ENCODE results near the gene PPARG. TPM values are rescaled to one million over a fixed set of nuclear protein-coding genes. Genes with fewer than 3 reads are reported as not detected.
"Not testable (repeated sequence)": the region's sequence is repeated elsewhere in the genome, so short reads cannot be mapped to it uniquely, and the experiment has no call there.

PPARG gene
- total RNA-seq, 1 donor from 2014 or later, result 40.1 TPM

GRCh38 chr3:12285779-12286178, 3.1 kb upstream of the PPARG start:
- H3K27me3 Mint-ChIP-seq (ENCODE audit: low read depth), result peaks cover 38% of the 10 kb centered on the region
- not testable (repeated sequence) for H3K36me3 Mint-ChIP-seq (ENCODE audit: low read depth); DNase-seq (ENCODE audit: low spot score); H3K4me3 Mint-ChIP-seq (ENCODE audit: low read depth); H3K9me3 Mint-ChIP-seq; H3K27ac Mint-ChIP-seq
- peaks cover 13% of the 10 kb centered on the region for H3K4me1 Mint-ChIP-seq (ENCODE audit: low read depth)
- intact Hi-C loops (cut with micrococcal nuclease), result loop anchor here (5.0 kb wide), 2 partner anchors 137 to 197 kb away; partner anchors contain the start of gene TSEN2

- H3K4me3 Mint-ChIP-seq (ENCODE audit: low read depth), result peak overlapping the region; percentile 71
- H3K27me3 Mint-ChIP-seq (ENCODE audit: low read depth), result peaks cover 37% of the 10 kb centered on the region
- no peaks in the 10 kb centered on the region for H3K9me3 Mint-ChIP-seq
- peak overlapping the region; percentile 16 for H3K27ac Mint-ChIP-seq
- intact Hi-C loops (cut with micrococcal nuclease), result loop anchor here (5.0 kb wide), 2 partner anchors 136 to 196 kb away; partner anchors contain the start of gene TSEN2
- DNase-seq (ENCODE audit: low spot score), result no peak
- peaks cover 13% of the 10 kb centered on the region for H3K4me1 Mint-ChIP-seq (ENCODE audit: low read depth)
- no peaks in the 10 kb centered on the region for H3K36me3 Mint-ChIP-seq (ENCODE audit: low read depth)
Measured at GRCh38 chr3:12286504-12286903, 2.4 kb upstream of the PPARG start.

GRCh38 chr3:12286927-12287726, 1.7 kb upstream of the PPARG start:
- peak overlapping the region; percentile 71 for H3K4me3 Mint-ChIP-seq (ENCODE audit: low read depth)
- DNase-seq (ENCODE audit: low spot score), result no peak
- peak overlapping the region; percentile 60 for H3K27ac Mint-ChIP-seq
- peaks cover 13% of the 10 kb centered on the region for H3K4me1 Mint-ChIP-seq (ENCODE audit: low read depth)
- intact Hi-C loops (cut with micrococcal nuclease), result loop anchor here (5.0 kb wide), 2 partner anchors 135 to 195 kb away; partner anchors contain the start of gene TSEN2
- H3K9me3 Mint-ChIP-seq, result no peaks in the 10 kb centered on the region
- no peaks in the 10 kb centered on the region for H3K36me3 Mint-ChIP-seq (ENCODE audit: low read depth)
- peaks cover 34% of the 10 kb centered on the region for H3K27me3 Mint-ChIP-seq (ENCODE audit: low read depth)

- intact Hi-C loops (cut with micrococcal nuclease), result loop anchor here (1.0 to 5.0 kb wide), 6 partner anchors 93 to 195 kb away; partner anchors contain the start of gene TSEN2
- H3K4me3 Mint-ChIP-seq (ENCODE audit: low read depth), result peak overlapping the region; percentile 76
- no peak for DNase-seq (ENCODE audit: low spot score)
- peaks cover 18% of the 10 kb centered on the region for H3K4me1 Mint-ChIP-seq (ENCODE audit: low read depth)
- peak overlapping the region; percentile 42 for H3K27ac Mint-ChIP-seq
- peaks cover 33% of the 10 kb centered on the region for H3K27me3 Mint-ChIP-seq (ENCODE audit: low read depth)
- no peaks in the 10 kb centered on the region for H3K36me3 Mint-ChIP-seq (ENCODE audit: low read depth)
- no peaks in the 10 kb centered on the region for H3K9me3 Mint-ChIP-seq
Measured at GRCh38 chr3:12287727-12288181, 1.1 kb upstream of the PPARG start.

GRCh38 chr3:12289524-12289923, 654 bp downstream of the PPARG start:
- DNase-seq (ENCODE audit: low spot score), result no peak
- Mint-ChIP-seq H3K27me3 (ENCODE audit: low read depth) (peaks cover 24% of the 10 kb centered on the region), H3K9me3 (no peaks in the 10 kb centered on the region), H3K4me3 (ENCODE audit: low read depth) (peak overlapping the region; percentile 77), H3K4me1 (ENCODE audit: low read depth) (peaks cover 33% of the 10 kb centered on the region), H3K36me3 (ENCODE audit: low read depth) (no peaks in the 10 kb centered on the region), H3K27ac (no peak overlapping the region)
- intact Hi-C loops (cut with micrococcal nuclease), result loop anchor here (2.0 to 5.0 kb wide), 5 partner anchors 95 to 193 kb away; partner anchors contain the start of gene TSEN2

- intact Hi-C loops (cut with micrococcal nuclease), result loop anchor here (2.0 kb wide), 1 partner anchor 16 kb away; no protein-coding TSS in a partner anchor
- H3K9me3 Mint-ChIP-seq, result no peaks in the 10 kb centered on the region
- peaks cover 32% of the 10 kb centered on the region for H3K4me1 Mint-ChIP-seq (ENCODE audit: low read depth)
- peak overlapping the region; percentile 30 for H3K27ac Mint-ChIP-seq
- H3K36me3 Mint-ChIP-seq (ENCODE audit: low read depth), result no peaks in the 10 kb centered on the region
- DNase-seq (ENCODE audit: low spot score), result no peak
- peak overlapping the region; percentile 18 for H3K4me3 Mint-ChIP-seq (ENCODE audit: low read depth)
- peaks cover 7% of the 10 kb centered on the region for H3K27me3 Mint-ChIP-seq (ENCODE audit: low read depth)
Measured at GRCh38 chr3:12292770-12293169, 3.9 kb downstream of the PPARG start.

GRCh38 chr3:12294885-12295580, 6.2 kb downstream of the PPARG start:
- intact Hi-C loops (cut with micrococcal nuclease), result no loop called here
- peaks cover 24% of the 10 kb centered on the region for H3K4me1 Mint-ChIP-seq (ENCODE audit: low read depth)
- no peak overlapping the region for H3K27ac Mint-ChIP-seq
- H3K36me3 Mint-ChIP-seq (ENCODE audit: low read depth), result no peaks in the 10 kb centered on the region
- H3K4me3 Mint-ChIP-seq (ENCODE audit: low read depth), result no peak overlapping the region
- H3K9me3 Mint-ChIP-seq, result no peaks in the 10 kb centered on the region
- no peak for DNase-seq (ENCODE audit: low spot score)
- H3K27me3 Mint-ChIP-seq (ENCODE audit: low read depth), result no peaks in the 10 kb centered on the region

- H3K36me3 Mint-ChIP-seq (ENCODE audit: low read depth), result peaks cover under 1% of the 10 kb centered on the region
- intact Hi-C loops (cut with micrococcal nuclease), result no loop called here
- no peaks in the 10 kb centered on the region for H3K9me3 Mint-ChIP-seq
- H3K4me1 Mint-ChIP-seq (ENCODE audit: low read depth), result peaks cover 24% of the 10 kb centered on the region
- H3K27me3 Mint-ChIP-seq (ENCODE audit: low read depth), result peaks cover 4% of the 10 kb centered on the region
- DNase-seq (ENCODE audit: low spot score), result no peak
- H3K4me3 Mint-ChIP-seq (ENCODE audit: low read depth), result no peak overlapping the region
- H3K27ac Mint-ChIP-seq, result no peak overlapping the region
Measured at GRCh38 chr3:12296511-12296910, 7.6 kb downstream of the PPARG start.

- no peak overlapping the region for H3K4me3 Mint-ChIP-seq (ENCODE audit: low read depth)
- H3K27me3 Mint-ChIP-seq (ENCODE audit: low read depth), result peaks cover 4% of the 10 kb centered on the region
- H3K4me1 Mint-ChIP-seq (ENCODE audit: low read depth), result peaks cover 12% of the 10 kb centered on the region
- intact Hi-C loops (cut with micrococcal nuclease), result no loop called here
- H3K9me3 Mint-ChIP-seq, result no peaks in the 10 kb centered on the region
- no peak overlapping the region for H3K27ac Mint-ChIP-seq
- DNase-seq (ENCODE audit: low spot score), result no peak
- H3K36me3 Mint-ChIP-seq (ENCODE audit: low read depth), result peaks cover 7% of the 10 kb centered on the region
Measured at GRCh38 chr3:12299026-12299425, 10.2 kb downstream of the PPARG start.

GRCh38 chr3:12300137-12300536, 11.3 kb downstream of the PPARG start:
- no peaks in the 10 kb centered on the region for H3K9me3 Mint-ChIP-seq
- H3K4me1 Mint-ChIP-seq (ENCODE audit: low read depth), result peaks cover 6% of the 10 kb centered on the region
- no peak overlapping the region for H3K27ac Mint-ChIP-seq
- intact Hi-C loops (cut with micrococcal nuclease), result no loop called here
- H3K27me3 Mint-ChIP-seq (ENCODE audit: low read depth), result peaks cover 7% of the 10 kb centered on the region
- no peak for DNase-seq (ENCODE audit: low spot score)
- peaks cover 7% of the 10 kb centered on the region for H3K36me3 Mint-ChIP-seq (ENCODE audit: low read depth)
- H3K4me3 Mint-ChIP-seq (ENCODE audit: low read depth), result no peak overlapping the region

GRCh38 chr3:12301031-12301430, 12.2 kb downstream of the PPARG start:
- H3K4me1 Mint-ChIP-seq (ENCODE audit: low read depth), result peaks cover 6% of the 10 kb centered on the region
- H3K4me3 Mint-ChIP-seq (ENCODE audit: low read depth), result no peak overlapping the region
- H3K27me3 Mint-ChIP-seq (ENCODE audit: low read depth), result peaks cover 7% of the 10 kb centered on the region
- peaks cover 7% of the 10 kb centered on the region for H3K36me3 Mint-ChIP-seq (ENCODE audit: low read depth)
- no peaks in the 10 kb centered on the region for H3K9me3 Mint-ChIP-seq
- DNase-seq (ENCODE audit: low spot score), result no peak
- intact Hi-C loops (cut with micrococcal nuclease), result no loop called here
- H3K27ac Mint-ChIP-seq, result no peak overlapping the region

GRCh38 chr3:12301513-12301912, 12.6 kb downstream of the PPARG start:
- peaks cover 7% of the 10 kb centered on the region for H3K27me3 Mint-ChIP-seq (ENCODE audit: low read depth)
- peaks cover 7% of the 10 kb centered on the region for H3K36me3 Mint-ChIP-seq (ENCODE audit: low read depth)
- no peak overlapping the region for H3K27ac Mint-ChIP-seq
- DNase-seq (ENCODE audit: low spot score), result no peak
- intact Hi-C loops (cut with micrococcal nuclease), result no loop called here
- H3K9me3 Mint-ChIP-seq, result no peaks in the 10 kb centered on the region
- H3K4me1 Mint-ChIP-seq (ENCODE audit: low read depth), result peaks cover 6% of the 10 kb centered on the region
- no peak overlapping the region for H3K4me3 Mint-ChIP-seq (ENCODE audit: low read depth)

- H3K9me3 Mint-ChIP-seq, result no peaks in the 10 kb centered on the region
- H3K4me3 Mint-ChIP-seq (ENCODE audit: low read depth), result no peak overlapping the region
- peaks cover 11% of the 10 kb centered on the region for H3K4me1 Mint-ChIP-seq (ENCODE audit: low read depth)
- H3K27ac Mint-ChIP-seq, result no peak overlapping the region
- H3K27me3 Mint-ChIP-seq (ENCODE audit: low read depth), result peaks cover 7% of the 10 kb centered on the region
- intact Hi-C loops (cut with micrococcal nuclease), result no loop called here
- H3K36me3 Mint-ChIP-seq (ENCODE audit: low read depth), result peaks cover 11% of the 10 kb centered on the region
- no peak for DNase-seq (ENCODE audit: low spot score)
Measured at GRCh38 chr3:12302564-12302963, 13.7 kb downstream of the PPARG start.
